Loucy (cell line): ENCODE measurements around the gene SCEL.

Source experiments
- H2AFZ ChIP-seq: fragments of 200-600 bp; sonication (generic); 2 replicates; pipeline ENCODE4 v1.6.0; 2016; ENCODE audit warnings: antibody characterized with exemption, mild to moderate bottlenecking, low read length, moderate library complexity
- H3F3A ChIP-seq: fragments of 200-600 bp; 2 replicates; pipeline ENCODE4 v1.6.0; 2016; ENCODE audit warnings: antibody characterized with exemption, low read depth, mild to moderate bottlenecking
- H3K27me3 ChIP-seq: fragments of 200-600 bp; sonication (generic); 2 replicates; pipeline ENCODE4 v1.6.1; 2014; ENCODE audit warnings: low read length, mild to moderate bottlenecking; ENCODE audit not compliant: insufficient read depth, poor library complexity, severe bottlenecking
- H3K36me3 ChIP-seq: fragments of 200-600 bp; sonication (generic); 2 replicates; pipeline ENCODE4 v1.6.1; 2016; ENCODE audit warnings: low read length; ENCODE audit not compliant: insufficient read depth
- H3K4me1 ChIP-seq: fragments of 200-600 bp; sonication (generic); 2 replicates; pipeline ENCODE4 v1.5.1; 2014; ENCODE audit warnings: low read length, mild to moderate bottlenecking; ENCODE audit not compliant: insufficient read depth, poor library complexity, severe bottlenecking
- H3K4me2 ChIP-seq: fragments of 200-600 bp; sonication (generic); 2 replicates; pipeline ENCODE4 v1.6.0; 2014; ENCODE audit warnings: antibody characterized with exemption, low read length, low read depth, mild to moderate bottlenecking; ENCODE audit not compliant: poor library complexity, severe bottlenecking
- H3K4me3 ChIP-seq: fragments of 200-600 bp; sonication (generic); 2 replicates; pipeline ENCODE4 v1.5.1; 2014; ENCODE audit warnings: low read length, mild to moderate bottlenecking, mixed read lengths; ENCODE audit not compliant: poor library complexity, severe bottlenecking
- H3K79me2 ChIP-seq: fragments of 200-600 bp; sonication (generic); 2 replicates; pipeline ENCODE4 v1.6.1; 2014; ENCODE audit warnings: low read length; ENCODE audit not compliant: insufficient read depth
- H3K9ac ChIP-seq: fragments of 200-600 bp; sonication (generic); 2 replicates; pipeline ENCODE4 v1.6.0; 2014; ENCODE audit warnings: mild to moderate bottlenecking, low read depth, low read length, moderate library complexity; ENCODE audit not compliant: poor library complexity, severe bottlenecking
- H3K9me2 ChIP-seq: fragments of 200-600 bp; sonication (generic); replicated peaks from 2 replicates; pipeline ENCODE4 v1.6.1; 2016; ENCODE audit warnings: low read depth, low read length, mixed read lengths
- H3K9me3 ChIP-seq: fragments of 200-600 bp; sonication (generic); 2 replicates; pipeline ENCODE4 v1.6.1; 2014; ENCODE audit warnings: mild to moderate bottlenecking, antibody characterized with exemption, low read length, low read depth; ENCODE audit not compliant: insufficient read depth
- H4K20me1 ChIP-seq: fragments of 200-600 bp; sonication (generic); 2 replicates; pipeline ENCODE4 v1.6.0; 2014; ENCODE audit warnings: antibody characterized with exemption, low read length, mild to moderate bottlenecking; ENCODE audit not compliant: insufficient read depth, poor library complexity, severe bottlenecking
- EZH2phosphoT487 ChIP-seq: fragments of 200-600 bp; IDR thresholded peaks from 2 replicates; pipeline ENCODE4 v1.6.1; 2018; ENCODE audit warnings: antibody characterized with exemption, mild to moderate bottlenecking, moderate library complexity, borderline replicate concordance
- TF ChIP-seq, protein P1 (sequence below): fragments of 200-600 bp; sonication (generic); conservative IDR thresholded peaks from 2 replicates; pipeline ENCODE4 v1.5.1; 2014; ENCODE audit warnings: mild to moderate bottlenecking, antibody characterized with exemption, low read length

The SCEL gene

DNA sequence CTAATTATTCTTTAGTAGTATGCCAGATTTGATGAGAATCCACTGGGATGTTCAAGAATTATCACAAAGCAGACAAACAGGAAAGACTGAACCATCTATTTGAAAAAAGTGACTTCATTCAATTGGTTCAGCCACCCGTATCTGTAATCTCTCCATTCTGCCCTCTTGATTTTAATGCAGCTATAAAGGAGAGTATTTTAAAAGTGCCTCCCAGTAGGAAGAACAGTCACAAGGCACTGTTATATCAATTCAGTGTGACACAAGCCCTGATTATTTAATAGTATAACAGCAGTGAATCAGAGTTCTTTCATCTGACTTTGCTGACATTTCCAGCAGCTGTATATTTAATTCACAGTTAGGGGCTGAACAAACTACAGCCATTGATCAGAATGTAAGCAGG is 84.6 kb downstream of the SCEL start:
- no peaks in the 10 kb centered on the region for H3F3A ChIP-seq
- H3K27me3 ChIP-seq = no peaks in the 10 kb centered on the region
- H2AFZ ChIP-seq = no peak overlapping the region
- no peak overlapping the region for H3K4me2 ChIP-seq
- H3K9ac ChIP-seq = no peak overlapping the region
- H3K9me3 ChIP-seq = no peaks in the 10 kb centered on the region
- H3K4me1 ChIP-seq = no peaks in the 10 kb centered on the region
- no peaks in the 10 kb centered on the region for H4K20me1 ChIP-seq
- H3K9me2 ChIP-seq = no peaks in the 10 kb centered on the region
- no peaks in the 10 kb centered on the region for H3K79me2 ChIP-seq
- H3K4me3 ChIP-seq = no peak overlapping the region
- TF ChIP-seq EZH2phosphoT487 = no peak
- TF ChIP-seq, protein P1, sequence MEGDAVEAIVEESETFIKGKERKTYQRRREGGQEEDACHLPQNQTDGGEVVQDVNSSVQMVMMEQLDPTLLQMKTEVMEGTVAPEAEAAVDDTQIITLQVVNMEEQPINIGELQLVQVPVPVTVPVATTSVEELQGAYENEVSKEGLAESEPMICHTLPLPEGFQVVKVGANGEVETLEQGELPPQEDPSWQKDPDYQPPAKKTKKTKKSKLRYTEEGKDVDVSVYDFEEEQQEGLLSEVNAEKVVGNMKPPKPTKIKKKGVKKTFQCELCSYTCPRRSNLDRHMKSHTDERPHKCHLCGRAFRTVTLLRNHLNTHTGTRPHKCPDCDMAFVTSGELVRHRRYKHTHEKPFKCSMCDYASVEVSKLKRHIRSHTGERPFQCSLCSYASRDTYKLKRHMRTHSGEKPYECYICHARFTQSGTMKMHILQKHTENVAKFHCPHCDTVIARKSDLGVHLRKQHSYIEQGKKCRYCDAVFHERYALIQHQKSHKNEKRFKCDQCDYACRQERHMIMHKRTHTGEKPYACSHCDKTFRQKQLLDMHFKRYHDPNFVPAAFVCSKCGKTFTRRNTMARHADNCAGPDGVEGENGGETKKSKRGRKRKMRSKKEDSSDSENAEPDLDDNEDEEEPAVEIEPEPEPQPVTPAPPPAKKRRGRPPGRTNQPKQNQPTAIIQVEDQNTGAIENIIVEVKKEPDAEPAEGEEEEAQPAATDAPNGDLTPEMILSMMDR = no peak
- H3K36me3 ChIP-seq = no peaks in the 10 kb centered on the region

DNA sequence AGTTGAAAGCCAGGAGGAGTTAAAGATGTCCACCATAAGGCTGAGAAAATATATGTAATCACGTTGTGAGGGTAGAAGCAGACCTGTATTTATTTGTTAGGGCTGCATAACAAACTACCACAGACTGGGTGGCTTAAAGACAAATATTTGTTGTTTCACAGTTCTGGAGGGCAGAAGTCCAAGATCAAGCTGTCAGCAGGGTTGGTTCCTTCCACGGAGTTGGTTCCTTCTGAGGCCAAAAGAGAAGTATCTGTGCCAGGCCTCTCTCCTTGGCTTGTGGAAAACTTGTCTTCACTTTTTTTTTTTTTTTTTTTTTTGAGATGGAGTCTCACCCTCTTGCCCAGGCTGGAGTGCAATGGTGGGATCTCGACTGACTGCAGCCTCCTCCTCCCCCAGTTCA is 88.3 kb downstream of the SCEL start:
- H3F3A ChIP-seq = no peaks in the 10 kb centered on the region
- H3K9ac ChIP-seq = no peak overlapping the region
- H3K4me3 ChIP-seq = no peak overlapping the region
- no peaks in the 10 kb centered on the region for H3K4me1 ChIP-seq
- H4K20me1 ChIP-seq = no peaks in the 10 kb centered on the region
- H3K9me3 ChIP-seq = no peaks in the 10 kb centered on the region
- TF ChIP-seq, protein P1 = no peak
- no peak for TF ChIP-seq EZH2phosphoT487
- no peaks in the 10 kb centered on the region for H3K79me2 ChIP-seq
- H3K27me3 ChIP-seq = no peaks in the 10 kb centered on the region
- H2AFZ ChIP-seq = no peak overlapping the region
- H3K36me3 ChIP-seq = no peaks in the 10 kb centered on the region
- no peak overlapping the region for H3K4me2 ChIP-seq
- no peaks in the 10 kb centered on the region for H3K9me2 ChIP-seq

DNA sequence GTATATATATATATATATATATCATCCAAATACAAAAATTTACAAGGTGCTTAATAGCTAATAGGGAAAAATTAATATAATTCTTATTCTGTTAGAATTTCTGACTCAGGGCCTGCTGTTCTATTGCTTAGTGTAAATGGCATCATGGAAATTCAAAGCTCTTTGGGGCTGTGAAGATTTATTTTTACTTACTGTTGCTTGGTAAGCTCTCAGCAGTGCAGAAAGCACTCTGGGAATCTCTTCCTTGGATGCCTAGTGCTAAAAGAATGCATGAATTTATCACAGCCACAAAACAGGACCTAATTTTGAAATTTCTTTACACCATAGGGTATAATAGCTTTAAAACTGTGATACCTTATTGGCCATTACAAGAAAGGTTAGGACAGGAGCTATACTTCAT is 92.7 kb downstream of the SCEL start:
- Histone ChIP-seq H3K4me1 (no peaks in the 10 kb centered on the region), H4K20me1 (no peaks in the 10 kb centered on the region), H3K36me3 (no peaks in the 10 kb centered on the region), H2AFZ (no peak overlapping the region), H3K4me2 (no peak overlapping the region), H3K79me2 (no peaks in the 10 kb centered on the region), H3K9me2 (no peaks in the 10 kb centered on the region), H3K27me3 (no peaks in the 10 kb centered on the region), H3F3A (no peaks in the 10 kb centered on the region), H3K4me3 (no peak overlapping the region), H3K9me3 (no peaks in the 10 kb centered on the region), H3K9ac (no peak overlapping the region)
- no peak for TF ChIP-seq EZH2phosphoT487
- TF ChIP-seq, protein P1 = no peak
